Activated CD8-positive, alpha-beta memory T cell treated with anti-CD3 and anti-CD28 coated beads for 36 hours (primary cell): ENCODE measurements around the gene COL7A1. TPM values are rescaled to one million over a fixed set of nuclear protein-coding genes. Genes with fewer than 3 reads are reported as not detected.

Experiments
- CTCF ChIA-PET: fragments of 350-600 bp; sonication (Branson Sonifier 250); formaldehyde crosslinking; loops from one replicate; lab custom pipeline; 2021; ENCODE audit warnings: antibody characterized with exemption; lab: Charles Lee
- POLR2A ChIA-PET: fragments of 350-600 bp; sonication (Branson Sonifier 250); formaldehyde crosslinking; loops from one replicate; lab custom pipeline; 2021; ENCODE audit warnings: antibody characterized with exemption; lab: Charles Lee
- total RNA-seq, 2 experiments: library from RNA; stranded (reverse); gene quantifications; one replicate each; pipeline ENCODE4 v1.2.3, GENCODE V29; 2021

The COL7A1 gene
- 1 to 10 TPM in 1 of 2 experiments, under 1 TPM in 1; 0.99 to 1.3 TPM for total RNA-seq

- CTCF ChIA-PET: interaction anchor here (0.7 kb wide), 1 partner anchor 97 kb away, joined by 3 read pairs; no protein-coding TSS in a partner anchor
- POLR2A ChIA-PET: interaction anchor here (0.5 kb wide), 1 partner anchor 152 kb away, joined by 11 read pairs; no protein-coding TSS in a partner anchor
Measured at GRCh38 chr3:48595075-48595525, at the start of gene COL7A1. COL7A1 (minus strand) TSS chr3:48595329; CDS start chr3:48595159, 170 bp downstream.

GRCh38 chr3:48642605-48643004, 47.5 kb upstream of the COL7A1 start:
- POLR2A ChIA-PET: no interaction called here
- CTCF ChIA-PET: no interaction called here

GRCh38 chr3:48641396-48641795, 46.3 kb upstream of the COL7A1 start:
- ChIA-PET POLR2A (no interaction called here), CTCF (no interaction called here)

GRCh38 chr3:48639944-48640606, 44.9 kb upstream of the COL7A1 start:
- ChIA-PET POLR2A (no interaction called here), CTCF (no interaction called here)

GRCh38 chr3:48637305-48637704, 42.2 kb upstream of the COL7A1 start:
- ChIA-PET POLR2A (no interaction called here), CTCF (no interaction called here)

- POLR2A ChIA-PET: interaction anchor here (0.6 to 0.9 kb wide), 2 partner anchors 50 to 118 kb away, joined by 3 to 4 read pairs; partner anchors contain the start of gene NCKIPSD
- CTCF ChIA-PET: interaction anchor here (0.9 to 3.4 kb wide), 20 partner anchors 9 to 235 kb away, joined by 3 to 24 read pairs (median 4); partner anchors contain the start of genes CCDC51, CELSR3, NCKIPSD and PFKFB4
Measured at GRCh38 chr3:48636149-48636655, 41.1 kb upstream of the COL7A1 start.

GRCh38 chr3:48635222-48636021, 40.3 kb upstream of the COL7A1 start, which contains the start of gene SLC26A6:
SLC26A6 (minus strand) TSS chr3:48635461; CDS start chr3:48635393, 68 bp downstream.
- POLR2A ChIA-PET: interaction anchor here (0.5 to 2.1 kb wide), 7 partner anchors 12 to 177 kb away, joined by 3 to 8 read pairs (median 4); partner anchors contain the start of gene NCKIPSD
- CTCF ChIA-PET: interaction anchor here (0.9 to 3.4 kb wide), 22 partner anchors 9 to 235 kb away, joined by 3 to 24 read pairs (median 4); partner anchors contain the start of genes CCDC51, CELSR3, NCKIPSD and PFKFB4

- ChIA-PET CTCF (interaction anchor here (0.7 to 3.4 kb wide), 17 partner anchors 9 to 199 kb away, joined by 3 to 24 read pairs (median 5); partner anchors contain the start of genes CCDC51, NCKIPSD, PFKFB4 and TMA7), POLR2A (interaction anchor here (0.5 to 2.1 kb wide), 4 partner anchors 11 to 177 kb away, joined by 3 to 8 read pairs (median 4); no protein-coding TSS in a partner anchor)
Measured at GRCh38 chr3:48634661-48635221, 39.6 kb upstream of the COL7A1 start.

- ChIA-PET CTCF (interaction anchor here (0.7 to 3.4 kb wide), 8 partner anchors 15 to 198 kb away, joined by 3 to 24 read pairs (median 4); partner anchors contain the start of genes PFKFB4 and UQCRC1), POLR2A (interaction anchor here (2.1 kb wide), 1 partner anchor 23 kb away, joined by 8 read pairs; no protein-coding TSS in a partner anchor)
Measured at GRCh38 chr3:48633743-48634142, 38.6 kb upstream of the COL7A1 start.

GRCh38 chr3:48633256-48633655, 38.1 kb upstream of the COL7A1 start:
- ChIA-PET CTCF (interaction anchor here (1.1 to 2.8 kb wide), 3 partner anchors 22 to 51 kb away, joined by 3 to 24 read pairs (median 4); partner anchors contain the start of gene UQCRC1), POLR2A (no interaction called here)

GRCh38 chr3:48631516-48632448, 36.7 kb upstream of the COL7A1 start:
- ChIA-PET CTCF (no interaction called here), POLR2A (no interaction called here)

- CTCF ChIA-PET: no interaction called here
- POLR2A ChIA-PET: no interaction called here
Measured at GRCh38 chr3:48630833-48631232, 35.7 kb upstream of the COL7A1 start.

- ChIA-PET CTCF (no interaction called here), POLR2A (no interaction called here)
Measured at GRCh38 chr3:48630407-48630806, 35.3 kb upstream of the COL7A1 start.

- POLR2A ChIA-PET: no interaction called here
- CTCF ChIA-PET: no interaction called here
Measured at GRCh38 chr3:48629894-48630293, 34.8 kb upstream of the COL7A1 start.

- ChIA-PET CTCF (no interaction called here), POLR2A (no interaction called here)
Measured at GRCh38 chr3:48628277-48629017, 33.3 kb upstream of the COL7A1 start.

GRCh38 chr3:48625600-48625999, 30.5 kb upstream of the COL7A1 start:
- CTCF ChIA-PET: interaction anchor here (1.4 kb wide), 1 partner anchor 9 kb away, joined by 4 read pairs; the partner anchor contains the start of gene SLC26A6
- POLR2A ChIA-PET: no interaction called here

GRCh38 chr3:48624767-48625166, 29.6 kb upstream of the COL7A1 start:
- ChIA-PET CTCF (interaction anchor here (0.6 to 1.7 kb wide), 2 partner anchors 75 to 170 kb away, joined by 3 to 4 read pairs; no protein-coding TSS in a partner anchor), POLR2A (no interaction called here)
